ENCODE results near the gene ETV3.

Gene ETV3

DNA sequence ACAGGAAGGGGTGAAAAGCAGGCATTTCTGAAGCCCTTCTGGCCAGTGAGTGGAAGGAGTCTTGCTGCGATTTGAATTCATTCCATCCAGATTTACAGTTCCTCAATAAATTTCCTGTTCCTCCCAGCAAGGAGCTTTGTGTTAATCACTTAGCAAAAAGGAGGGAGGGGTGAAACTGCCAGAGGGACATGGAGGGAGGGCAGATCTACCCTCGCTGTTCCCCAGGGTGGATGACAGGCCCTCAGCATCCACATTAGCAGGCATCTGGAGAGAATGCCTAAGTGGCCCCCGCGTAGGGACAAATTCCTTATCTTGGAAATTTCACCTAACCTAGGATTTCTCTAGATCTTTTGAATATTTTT lies 1.2 kb downstream of the ETV3 start:
- ChIA-PET POLR2A (interaction anchor here (0.8 to 3.0 kb wide), 5 partner anchors 10 to 42 kb away, joined by 3 to 22 read pairs (median 3); no protein-coding TSS in a partner anchor), CTCF (interaction anchor here (1.0 to 2.6 kb wide), 4 partner anchors 19 to 47 kb away, joined by 3 to 12 read pairs (median 6); partner anchors contain the start of gene ETV3L)
- TF ChIP-seq CTBP1 (IDR thresholded peaks at IDR 0.05; ENCODE audit: borderline replicate concordance) = no peak
- TF ChIP-seq SP1 (IDR thresholded peaks at IDR 0.05) = no peak
- no peak for TF ChIP-seq FOXM1 (IDR thresholded peaks at IDR 0.05; ENCODE audit: borderline replicate concordance)
- no peak for TF ChIP-seq LEF1 (IDR thresholded peaks at IDR 0.05; ENCODE audit: borderline replicate concordance)
- no peak for TF ChIP-seq ARNT (IDR thresholded peaks at IDR 0.05)
- TF ChIP-seq TARDBP (IDR thresholded peaks at IDR 0.05) = no peak
- no peak for TF ChIP-seq SUZ12 (IDR thresholded peaks at IDR 0.05)
- TF ChIP-seq ELF4 (IDR thresholded peaks at IDR 0.05) = no peak
- peak; percentile 66 for DNase-seq (ENCODE audit: extremely low spot score)

DNA sequence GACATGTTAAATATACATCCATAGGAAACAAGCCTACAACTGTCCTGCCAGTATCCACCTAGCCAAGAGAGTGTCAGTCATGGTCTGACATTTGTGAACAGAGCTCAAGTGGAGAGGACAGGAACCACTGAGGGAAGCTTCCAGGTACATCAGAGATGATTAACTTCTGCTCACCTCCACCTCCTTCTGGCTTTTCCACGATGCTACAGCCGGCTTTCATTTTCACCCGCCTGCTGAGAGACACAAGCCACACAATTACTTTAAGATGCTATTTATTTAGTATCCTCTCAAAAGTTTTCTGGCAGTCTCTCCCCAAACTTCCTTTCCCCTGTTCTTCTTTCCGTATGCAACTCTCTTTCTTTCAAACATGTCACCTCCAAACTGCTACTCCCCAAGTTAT lies 2.1 kb downstream of the ETV3 start:
- POLR2A ChIA-PET = no interaction called here
- no peak for DNase-seq (ENCODE audit: extremely low spot score)
- CTCF ChIA-PET = interaction anchor here (1.2 to 2.6 kb wide), 2 partner anchors 21 to 46 kb away, joined by 3 to 12 read pairs; no protein-coding TSS in a partner anchor
- no peak for TF ChIP-seq CTBP1 (IDR thresholded peaks at IDR 0.05; ENCODE audit: borderline replicate concordance)

DNA sequence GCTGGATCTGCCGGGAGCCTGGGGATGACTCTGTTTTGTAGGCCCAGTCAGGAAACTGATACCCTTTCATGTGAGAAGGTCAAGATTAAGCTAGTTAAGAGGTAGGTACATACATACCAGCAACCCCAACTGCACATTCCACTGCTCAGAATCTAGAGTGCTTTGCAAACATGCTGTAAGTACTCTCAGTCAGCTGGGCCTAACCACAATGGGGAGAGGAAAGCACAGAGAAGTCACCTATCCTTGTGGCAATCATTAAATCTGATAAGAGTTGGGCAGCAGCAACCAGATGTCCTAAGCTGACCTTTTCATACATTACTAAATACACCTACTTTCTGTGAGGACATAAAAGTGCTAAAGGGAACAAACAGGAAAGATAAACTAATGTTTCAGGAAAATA lies 2.5 kb downstream of the ETV3 start:
- DNase-seq (ENCODE audit: extremely low spot score) = no peak
- POLR2A ChIA-PET = no interaction called here
- CTCF ChIA-PET = interaction anchor here (1.2 to 2.6 kb wide), 2 partner anchors 22 to 45 kb away, joined by 3 to 12 read pairs; no protein-coding TSS in a partner anchor
- no peak for TF ChIP-seq ZNF384 (IDR thresholded peaks at IDR 0.05)
- no peak for TF ChIP-seq NFRKB (IDR thresholded peaks at IDR 0.05)
- TF ChIP-seq FOXK2 (IDR thresholded peaks at IDR 0.05) = no peak
- no peak for TF ChIP-seq ELF4 (IDR thresholded peaks at IDR 0.05)
- TF ChIP-seq FOXM1 (IDR thresholded peaks at IDR 0.05; ENCODE audit: borderline replicate concordance) = no peak
- no peak for TF ChIP-seq SUZ12 (IDR thresholded peaks at IDR 0.05)
- no peak for TF ChIP-seq ARNT (IDR thresholded peaks at IDR 0.05)
- TF ChIP-seq TARDBP (IDR thresholded peaks at IDR 0.05) = no peak
- TF ChIP-seq FOXA1 (IDR thresholded peaks at IDR 0.05) = no peak
- TF ChIP-seq CTBP1 (IDR thresholded peaks at IDR 0.05; ENCODE audit: borderline replicate concordance) = no peak
- TF ChIP-seq HDGF (IDR thresholded peaks at IDR 0.05; ENCODE audit: borderline replicate concordance) = no peak
- TF ChIP-seq, protein P1, sequence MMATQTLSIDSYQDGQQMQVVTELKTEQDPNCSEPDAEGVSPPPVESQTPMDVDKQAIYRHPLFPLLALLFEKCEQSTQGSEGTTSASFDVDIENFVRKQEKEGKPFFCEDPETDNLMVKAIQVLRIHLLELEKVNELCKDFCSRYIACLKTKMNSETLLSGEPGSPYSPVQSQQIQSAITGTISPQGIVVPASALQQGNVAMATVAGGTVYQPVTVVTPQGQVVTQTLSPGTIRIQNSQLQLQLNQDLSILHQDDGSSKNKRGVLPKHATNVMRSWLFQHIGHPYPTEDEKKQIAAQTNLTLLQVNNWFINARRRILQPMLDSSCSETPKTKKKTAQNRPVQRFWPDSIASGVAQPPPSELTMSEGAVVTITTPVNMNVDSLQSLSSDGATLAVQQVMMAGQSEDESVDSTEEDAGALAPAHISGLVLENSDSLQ (IDR thresholded peaks at IDR 0.05) = no peak
- no peak for TF ChIP-seq SP1 (IDR thresholded peaks at IDR 0.05)
- TF ChIP-seq L3MBTL2 (conservative IDR thresholded peaks at IDR 0.05) = no peak

DNA sequence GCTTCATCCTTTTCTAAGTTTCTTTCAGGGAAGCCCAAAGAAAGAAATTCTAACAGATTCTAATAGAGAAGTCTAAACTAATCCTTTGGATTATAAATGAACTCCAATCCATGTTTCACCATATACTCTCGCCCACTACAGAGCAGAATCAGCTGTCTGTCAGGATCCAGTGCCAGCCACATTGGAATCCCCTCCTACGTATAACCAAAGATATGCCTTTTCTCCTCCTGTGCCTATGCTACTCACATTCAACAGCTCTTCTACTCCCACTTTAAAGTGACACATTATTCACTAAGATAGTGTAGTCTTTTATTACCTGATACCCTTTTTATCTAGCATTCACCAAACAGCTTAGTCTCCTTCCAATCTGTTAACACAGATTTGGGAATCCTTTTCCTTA lies 3.1 kb downstream of the ETV3 start:
- TF ChIP-seq SP1 (IDR thresholded peaks at IDR 0.05) = no peak
- TF ChIP-seq HDGF (IDR thresholded peaks at IDR 0.05; ENCODE audit: borderline replicate concordance) = no peak
- no peak for TF ChIP-seq TARDBP (IDR thresholded peaks at IDR 0.05)
- TF ChIP-seq LEF1 (IDR thresholded peaks at IDR 0.05; ENCODE audit: borderline replicate concordance) = no peak
- no peak for TF ChIP-seq CTBP1 (IDR thresholded peaks at IDR 0.05; ENCODE audit: borderline replicate concordance)
- no peak for TF ChIP-seq FOXM1 (IDR thresholded peaks at IDR 0.05; ENCODE audit: borderline replicate concordance)
- TF ChIP-seq, protein P1 (IDR thresholded peaks at IDR 0.05) = no peak
- TF ChIP-seq SUZ12 (IDR thresholded peaks at IDR 0.05) = no peak
- no peak for TF ChIP-seq L3MBTL2 (conservative IDR thresholded peaks at IDR 0.05)
- TF ChIP-seq ZNF384 (IDR thresholded peaks at IDR 0.05) = no peak
- TF ChIP-seq FOXK2 (IDR thresholded peaks at IDR 0.05) = no peak
- TF ChIP-seq ELF4 (IDR thresholded peaks at IDR 0.05) = no peak
- TF ChIP-seq ARNT (IDR thresholded peaks at IDR 0.05) = no peak
- DNase-seq (ENCODE audit: extremely low spot score) = no peak
- CTCF ChIA-PET = interaction anchor here (2.6 kb wide), 1 partner anchor 45 kb away, joined by 12 read pairs; no protein-coding TSS in a partner anchor
- POLR2A ChIA-PET = no interaction called here

DNA sequence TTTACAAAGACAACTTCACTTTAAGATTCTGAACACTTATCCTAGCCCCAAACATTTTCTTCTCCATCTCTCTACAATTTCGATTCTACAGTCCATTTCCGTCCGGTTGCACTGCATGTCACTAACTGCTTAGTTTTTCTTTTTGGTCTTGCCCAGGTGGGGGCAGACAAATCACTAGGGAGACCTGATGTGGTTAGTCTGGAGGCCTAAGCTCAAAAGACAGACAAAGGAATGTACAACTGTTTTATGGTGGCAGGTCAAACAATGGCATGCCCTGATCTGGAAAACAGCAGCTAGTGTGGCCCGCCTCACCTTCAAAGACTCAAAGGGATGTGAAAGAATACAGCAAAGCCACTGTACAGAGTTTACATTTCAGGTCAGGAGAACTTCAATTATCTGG lies 3.8 kb downstream of the ETV3 start:
- POLR2A ChIA-PET = no interaction called here
- no peak for TF ChIP-seq CTBP1 (IDR thresholded peaks at IDR 0.05; ENCODE audit: borderline replicate concordance)
- TF ChIP-seq TARDBP (IDR thresholded peaks at IDR 0.05) = no peak
- TF ChIP-seq HDGF (IDR thresholded peaks at IDR 0.05; ENCODE audit: borderline replicate concordance) = no peak
- no peak for TF ChIP-seq NFRKB (IDR thresholded peaks at IDR 0.05)
- TF ChIP-seq ZNF384 (IDR thresholded peaks at IDR 0.05) = no peak
- TF ChIP-seq BHLHE40 (IDR thresholded peaks at IDR 0.05; ENCODE audit: borderline replicate concordance) = no peak
- TF ChIP-seq ELF4 (IDR thresholded peaks at IDR 0.05) = no peak
- TF ChIP-seq LEF1 (IDR thresholded peaks at IDR 0.05; ENCODE audit: borderline replicate concordance) = no peak
- TF ChIP-seq FOXA1 (IDR thresholded peaks at IDR 0.05) = no peak
- TF ChIP-seq, protein P1 (IDR thresholded peaks at IDR 0.05) = no peak
- no peak for TF ChIP-seq ARNT (IDR thresholded peaks at IDR 0.05)
- TF ChIP-seq L3MBTL2 (conservative IDR thresholded peaks at IDR 0.05) = no peak
- CTCF ChIA-PET = interaction anchor here (0.6 to 2.6 kb wide), 2 partner anchors 44 to 446 kb away, joined by 3 to 12 read pairs; no protein-coding TSS in a partner anchor
- DNase-seq (ENCODE audit: extremely low spot score) = no peak

DNA sequence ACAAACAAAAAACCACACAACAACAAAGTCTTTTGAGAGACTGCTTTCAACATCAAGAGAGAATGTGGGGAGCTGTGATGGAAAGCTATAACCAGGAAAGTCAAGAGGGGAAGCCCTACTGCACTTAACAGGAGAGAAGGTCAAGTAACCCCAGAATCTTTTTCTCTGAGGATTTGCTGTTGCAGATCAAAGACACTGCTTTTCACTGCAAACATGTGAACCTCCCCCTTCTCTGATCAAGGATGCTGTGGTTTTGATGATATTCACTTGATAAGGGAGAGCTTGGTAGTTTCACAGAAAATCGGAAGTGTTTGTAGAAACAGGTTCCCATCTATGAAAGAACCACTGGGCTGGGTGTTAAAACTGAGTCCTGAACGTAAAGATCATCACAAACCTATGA lies 4.8 kb downstream of the ETV3 start:
- no peak for DNase-seq (ENCODE audit: extremely low spot score)
- TF ChIP-seq ARNT (IDR thresholded peaks at IDR 0.05) = no peak
- TF ChIP-seq FOXA1 (IDR thresholded peaks at IDR 0.05) = no peak
- no peak for TF ChIP-seq ELF4 (IDR thresholded peaks at IDR 0.05)
- TF ChIP-seq LEF1 (IDR thresholded peaks at IDR 0.05; ENCODE audit: borderline replicate concordance) = no peak
- no peak for TF ChIP-seq FOXM1 (IDR thresholded peaks at IDR 0.05; ENCODE audit: borderline replicate concordance)
- no peak for TF ChIP-seq BHLHE40 (IDR thresholded peaks at IDR 0.05; ENCODE audit: borderline replicate concordance)
- no peak for TF ChIP-seq TARDBP (IDR thresholded peaks at IDR 0.05)
- no peak for TF ChIP-seq NFRKB (IDR thresholded peaks at IDR 0.05)
- no peak for TF ChIP-seq SP1 (IDR thresholded peaks at IDR 0.05)
- TF ChIP-seq CTBP1 (IDR thresholded peaks at IDR 0.05; ENCODE audit: borderline replicate concordance) = no peak
- no peak for TF ChIP-seq SUZ12 (IDR thresholded peaks at IDR 0.05)
- TF ChIP-seq HDGF (IDR thresholded peaks at IDR 0.05; ENCODE audit: borderline replicate concordance) = no peak
- TF ChIP-seq, protein P1 (IDR thresholded peaks at IDR 0.05) = no peak
- TF ChIP-seq L3MBTL2 (conservative IDR thresholded peaks at IDR 0.05) = no peak
- TF ChIP-seq ZNF384 (IDR thresholded peaks at IDR 0.05) = no peak
- CTCF ChIA-PET = no interaction called here
- POLR2A ChIA-PET = no interaction called here

Measured in HEK293T (cell line).